Hepatocyte (in vitro differentiated cells): ENCODE data around the gene SLC20A1. TPM values are rescaled to one million over a fixed set of nuclear protein-coding genes. Genes with fewer than 3 reads are reported as not detected.

Experiments
- DNase-seq: peaks from one replicate; pipeline ENCODE4 v3.0.0-alpha.2; 2016; ENCODE audit warnings: low spot score
- H2AFZ ChIP-seq: fragments of 200-600 bp; sonication (generic); 2 replicates; pipeline ENCODE4 v1.6.0; 2016; ENCODE audit warnings: antibody characterized with exemption, mild to moderate bottlenecking
- H3K27ac ChIP-seq: fragments of 200-600 bp; sonication (generic); 2 replicates; pipeline ENCODE4 v1.5.1; 2016; ENCODE audit warnings: mild to moderate bottlenecking
- H3K27me3 ChIP-seq: fragments of 200-600 bp; sonication (generic); 2 replicates; pipeline ENCODE4 v1.6.1; 2016
- H3K36me3 ChIP-seq: fragments of 200-600 bp; sonication (generic); replicated peaks from 2 replicates; pipeline ENCODE4 v1.5.1; 2016; ENCODE audit warnings: low read depth; ENCODE audit not compliant: insufficient read depth
- H3K4me1 ChIP-seq: fragments of 200-600 bp; sonication (generic); 2 replicates; pipeline ENCODE4 v1.5.1; 2016; ENCODE audit warnings: mild to moderate bottlenecking, moderate library complexity; ENCODE audit not compliant: insufficient read depth
- H3K4me2 ChIP-seq: fragments of 200-600 bp; sonication (generic); 2 replicates; pipeline ENCODE4 v1.6.0; 2016
- H3K4me3 ChIP-seq: fragments of 200-600 bp; sonication (generic); 2 replicates; pipeline ENCODE4 v1.5.1; 2016; ENCODE audit warnings: mild to moderate bottlenecking
- H3K79me2 ChIP-seq: fragments of 200-600 bp; sonication (generic); 2 replicates; pipeline ENCODE4 v1.6.0; 2017; ENCODE audit warnings: mild to moderate bottlenecking
- H3K9me2 ChIP-seq: fragments of 200-600 bp; sonication (generic); replicated peaks from 2 replicates; pipeline ENCODE4 v1.6.0; 2017; ENCODE audit warnings: mild to moderate bottlenecking; ENCODE audit not compliant: insufficient read depth
- H3K9me3 ChIP-seq: fragments of 200-600 bp; sonication (generic); 2 replicates; pipeline ENCODE4 v1.5.1; 2016; ENCODE audit warnings: low read depth, mild to moderate bottlenecking
- H4K20me1 ChIP-seq: fragments of 200-600 bp; sonication (generic); 2 replicates; pipeline ENCODE4 v1.6.0; 2016; ENCODE audit warnings: mild to moderate bottlenecking; ENCODE audit not compliant: insufficient read depth, poor library complexity, severe bottlenecking
- CTCF ChIP-seq: fragments of 200-600 bp; sonication (generic); IDR thresholded peaks from 2 replicates; pipeline ENCODE4 v1.5.1; 2016; ENCODE audit warnings: antibody characterized with exemption, mild to moderate bottlenecking; ENCODE audit not compliant: poor library complexity
- EZH2 ChIP-seq: fragments of 200-600 bp; sonication (generic); IDR thresholded peaks from 2 replicates; pipeline ENCODE4 v1.6.1; 2016; ENCODE audit warnings: antibody characterized with exemption, mild to moderate bottlenecking, borderline replicate concordance
- EZH2phosphoT487 ChIP-seq: fragments of 200-600 bp; sonication (generic); IDR thresholded peaks from one replicate; pipeline ENCODE4 v1.6.1; 2018; ENCODE audit warnings: antibody characterized with exemption, mild to moderate bottlenecking, low read depth, moderate library complexity; ENCODE audit not compliant: unreplicated experiment, severe bottlenecking
- WGBS: methylation state at CpG from one replicate; pipeline ENCODE4 v1.1.6; 2016; ENCODE audit warnings: low lambda C conversion rate; ENCODE audit errors: missing lambda C conversion rate; 5-methylcytosine and 5-hydroxymethylcytosine counted together
- polyA plus RNA-seq: library from polyadenylated mRNA; unstranded; fragments of >200 nt; fragmentation: Nextera tagmentation; extraction: Ambion mirVana; gene quantifications from 2 replicates; pipeline ENCODE4 v1.2.1, GENCODE V29; 2016
- total RNA-seq: library from RNA; depleted of rRNA; stranded (reverse); fragments of >200 nt; gene quantifications from 2 replicates; pipeline ENCODE4 v1.2.3, GENCODE V29; 2014

The SLC20A1 gene
- total and polyA plus RNA-seq, 2 experiments from 2014 or later, result 63.6 to 135 TPM

GRCh38 chr2:112640800-112641675 is 4.7 kb upstream of the SLC20A1 start:
- H3K27me3 ChIP-seq, result no peaks in the 10 kb centered on the region
- TF ChIP-seq EZH2 (no peak), EZH2phosphoT487 (no peak), CTCF (no peak)
- H3K79me2 ChIP-seq, result no peaks in the 10 kb centered on the region
- no peak overlapping the region for H3K4me3 ChIP-seq
- DNase-seq, result no peak
- no peaks in the 10 kb centered on the region for H3K36me3 ChIP-seq
- H3K9me2 ChIP-seq, result no peaks in the 10 kb centered on the region
- 75% methylated on average over 8 of the region's 8 CpGs for WGBS
- no peak overlapping the region for H3K4me2 ChIP-seq
- H3K27ac ChIP-seq, result no peak overlapping the region
- no peaks in the 10 kb centered on the region for H4K20me1 ChIP-seq
- no peak overlapping the region for H2AFZ ChIP-seq
- peaks cover 17% of the 10 kb centered on the region for H3K4me1 ChIP-seq
- H3K9me3 ChIP-seq, result no peaks in the 10 kb centered on the region

- Histone ChIP-seq H2AFZ (no peak overlapping the region), H3K9me3 (no peaks in the 10 kb centered on the region), H3K4me1 (peaks cover 17% of the 10 kb centered on the region), H3K79me2 (peaks cover 5% of the 10 kb centered on the region), H3K27me3 (no peaks in the 10 kb centered on the region), H3K4me3 (no peak overlapping the region), H3K9me2 (no peaks in the 10 kb centered on the region), H4K20me1 (no peaks in the 10 kb centered on the region), H3K4me2 (no peak overlapping the region), H3K27ac (no peak overlapping the region), H3K36me3 (no peaks in the 10 kb centered on the region)
- TF ChIP-seq EZH2 (no peak), CTCF (no peak), EZH2phosphoT487 (no peak)
- WGBS, result 36% methylated on average over 2 of the region's 2 CpGs
- no peak for DNase-seq
These were observed 4.0 kb upstream of the SLC20A1 start for GRCh38 chr2:112641701-112642100.

- TF ChIP-seq EZH2 (no peak), EZH2phosphoT487 (no peak), CTCF (no peak)
- Histone ChIP-seq H3K36me3 (no peaks in the 10 kb centered on the region), H4K20me1 (peaks cover 7% of the 10 kb centered on the region), H3K27me3 (no peaks in the 10 kb centered on the region), H3K9me2 (no peaks in the 10 kb centered on the region), H3K27ac (peak overlapping the region; percentile 97), H3K79me2 (peaks cover 14% of the 10 kb centered on the region), H3K4me3 (no peak overlapping the region), H3K9me3 (no peaks in the 10 kb centered on the region), H3K4me1 (peaks cover 17% of the 10 kb centered on the region), H3K4me2 (no peak overlapping the region), H2AFZ (no peak overlapping the region)
- 95% methylated on average over 5 of the region's 5 CpGs for WGBS
- DNase-seq, result no peak
These were observed 3.2 kb upstream of the SLC20A1 start for GRCh38 chr2:112642561-112642960.
